PC-3 (cell line): Measurements from ENCODE around the gene HES7. TPM values are rescaled to one million over a fixed set of nuclear protein-coding genes. Genes with fewer than 3 reads are reported as not detected.

ENCODE experiments used
- ATAC-seq: fragments of 200-7000 bp; cut with Tn5 transposase; 2 replicates; pipeline ENCODE4 v1.9.1; 2020; ENCODE audit warnings: mild to moderate bottlenecking, moderate library complexity
- BruUV-seq: library from RNA; stranded (reverse); fragments of 400-500 nt; replicated peaks from 2 replicates; lab custom pipeline; 2021; lab: Mats Ljungman, UMichigan
- CTCF ChIA-PET: fragments of 300-600 bp; sonication (Branson Sonifier 250); formaldehyde crosslinking; loops from one replicate; lab custom pipeline; 2022; ENCODE audit warnings: antibody characterized with exemption; lab: Charles Lee
- POLR2A ChIA-PET: fragments of 300-600 bp; sonication (Branson Sonifier 250); formaldehyde crosslinking; loops from one replicate; lab custom pipeline; 2022; ENCODE audit warnings: antibody characterized with exemption; ENCODE audit not compliant: unreplicated experiment; lab: Charles Lee
- DNase-seq: peaks from one replicate; pipeline ENCODE4 v3.0.0-alpha.2; 2015
- H2AFZ ChIP-seq: fragments of 300-600 bp; sonication (generic); 2 replicates; pipeline ENCODE4 v1.6.0; 2016; ENCODE audit warnings: antibody characterized with exemption, low read length
- H3F3A ChIP-seq: fragments of 300-600 bp; sonication (generic); one replicate; pipeline ENCODE4 v1.6.0; 2017; ENCODE audit warnings: antibody characterized with exemption, low read length, control low read depth, mild to moderate bottlenecking; ENCODE audit not compliant: unreplicated experiment
- H3K27ac ChIP-seq: fragments of 300-600 bp; sonication (generic); 2 replicates; pipeline ENCODE4 v1.5.1; 2016; ENCODE audit warnings: mild to moderate bottlenecking, low read length
- H3K27me3 ChIP-seq: fragments of 300-600 bp; sonication (generic); 2 replicates; pipeline ENCODE4 v1.6.1; 2016; ENCODE audit warnings: low read length, mixed read lengths
- H3K36me3 ChIP-seq: fragments of 300-600 bp; sonication (generic); 2 replicates; pipeline ENCODE4 v1.6.1; 2016; ENCODE audit warnings: low read depth, mixed run types, low read length, mixed read lengths
- H3K4me1 ChIP-seq: fragments of 300-600 bp; sonication (generic); 2 replicates; pipeline ENCODE4 v1.5.1; 2016; ENCODE audit warnings: low read length; ENCODE audit not compliant: insufficient read depth
- H3K4me2 ChIP-seq: fragments of 300-600 bp; sonication (generic); 2 replicates; pipeline ENCODE4 v1.6.0; 2016; ENCODE audit warnings: low read length
- H3K4me3 ChIP-seq: fragments of 300-600 bp; sonication (generic); 2 replicates; pipeline ENCODE4 v1.5.1; 2016; ENCODE audit warnings: mild to moderate bottlenecking, low read length, mixed read lengths
- H3K79me2 ChIP-seq: fragments of 300-600 bp; sonication (generic); 2 replicates; pipeline ENCODE4 v1.6.1; 2017; ENCODE audit warnings: low read length, mixed read lengths
- H3K9ac ChIP-seq: fragments of 300-600 bp; sonication (generic); 2 replicates; pipeline ENCODE4 v1.6.0; 2016; ENCODE audit warnings: mild to moderate bottlenecking, low read length
- H3K9me2 ChIP-seq: fragments of 300-600 bp; sonication (generic); replicated peaks from 2 replicates; pipeline ENCODE4 v1.6.1; 2016; ENCODE audit warnings: mixed run types, low read length, mixed read lengths
- H3K9me3 ChIP-seq: fragments of 300-600 bp; sonication (generic); 2 replicates; pipeline ENCODE4 v1.6.1; 2016; ENCODE audit warnings: low read length, mixed read lengths
- H4K20me1 ChIP-seq: fragments of 300-600 bp; sonication (generic); 2 replicates; pipeline ENCODE4 v1.6.1; 2016; ENCODE audit warnings: low read length, mixed read lengths
- CTCF ChIP-seq: fragments of 300-600 bp; sonication (generic); conservative IDR thresholded peaks from 2 replicates; pipeline ENCODE4 v1.5.1; 2017; ENCODE audit warnings: antibody characterized with exemption, low read depth, mild to moderate bottlenecking, low read length
- EZH2 ChIP-seq: fragments of 300-600 bp; sonication (generic); IDR thresholded peaks from one replicate; pipeline ENCODE4 v1.6.1; 2017; ENCODE audit warnings: antibody characterized with exemption, mild to moderate bottlenecking, low read length; ENCODE audit not compliant: unreplicated experiment
- EZH2phosphoT487 ChIP-seq: fragments of 300-600 bp; sonication (generic); IDR thresholded peaks from 2 replicates; pipeline ENCODE4 v1.6.1; 2018; ENCODE audit warnings: mild to moderate bottlenecking, antibody characterized with exemption, low read length, borderline replicate concordance
- intact Hi-C: fragments of 100-400 bp; cut with micrococcal nuclease; formaldehyde crosslinking; loops from 2 replicates; pipeline ENCODE4 v1.9.0; 2023
- total RNA-seq: library from RNA; depleted of rRNA; stranded (reverse); fragments of >200 nt; gene quantifications from 2 replicates; pipeline ENCODE4 v1.2.3, GENCODE V29; 2014

Gene HES7
- total RNA-seq, 1 experiment from 2014 or later, result not detected

GRCh38 chr17:8148560-8148959 is 24.7 kb upstream of the HES7 start:
- ChIA-PET CTCF (no interaction called here), POLR2A (no interaction called here)
- no peaks in the 10 kb centered on the region for H3K27me3 ChIP-seq
- no peak overlapping the region for H3K4me3 ChIP-seq
- no peaks in the 10 kb centered on the region for H3K9me3 ChIP-seq
- no peak overlapping the region for H2AFZ ChIP-seq
- TF ChIP-seq EZH2phosphoT487, result no peak
- no peak for TF ChIP-seq EZH2
- no peak for TF ChIP-seq CTCF
- no peak for DNase-seq
- H3K4me2 ChIP-seq, result no peak overlapping the region
- no peaks in the 10 kb centered on the region for H3F3A ChIP-seq
- peaks cover 8% of the 10 kb centered on the region; the same call in 1 of the 2 replicates for H4K20me1 ChIP-seq
- H3K4me1 ChIP-seq, result peaks cover 17% of the 10 kb centered on the region
- ATAC-seq, result no peak
- no peaks in the 10 kb centered on the region for H3K9me2 ChIP-seq
- H3K27ac ChIP-seq, result no peak overlapping the region
- peaks cover 4% of the 10 kb centered on the region; the same call in 1 of the 2 replicates for H3K36me3 ChIP-seq
- intact Hi-C loops, result no loop called here
- no peak overlapping the region for H3K9ac ChIP-seq
- H3K79me2 ChIP-seq, result peaks cover 16% of the 10 kb centered on the region
- no TSS peak for BruUV-seq

- H3K4me3 ChIP-seq, result no peak overlapping the region
- H3K36me3 ChIP-seq, result peaks cover 4% of the 10 kb centered on the region; the same call in 1 of the 2 replicates
- BruUV-seq, result no TSS peak
- no peaks in the 10 kb centered on the region for H3K9me3 ChIP-seq
- ChIA-PET POLR2A (no interaction called here), CTCF (no interaction called here)
- H2AFZ ChIP-seq, result no peak overlapping the region
- ATAC-seq (no peak), DNase-seq (no peak)
- H4K20me1 ChIP-seq, result peaks cover 8% of the 10 kb centered on the region; the same call in 1 of the 2 replicates
- H3K27ac ChIP-seq, result no peak overlapping the region
- H3K9ac ChIP-seq, result no peak overlapping the region
- peaks cover 9% of the 10 kb centered on the region for H3K79me2 ChIP-seq
- no peak for TF ChIP-seq CTCF
- no peak for TF ChIP-seq EZH2phosphoT487
- no peak for TF ChIP-seq EZH2
- H3K9me2 ChIP-seq, result no peaks in the 10 kb centered on the region
- peaks cover 10% of the 10 kb centered on the region for H3K4me1 ChIP-seq
- H3K27me3 ChIP-seq, result no peaks in the 10 kb centered on the region
- no peaks in the 10 kb centered on the region for H3F3A ChIP-seq
- H3K4me2 ChIP-seq, result no peak overlapping the region
- intact Hi-C loops, result no loop called here
Observed at GRCh38 chr17:8147805-8148404, 24.0 kb upstream of the HES7 start.

- ATAC-seq (no peak), DNase-seq (no peak)
- H3K27ac ChIP-seq, result no peak overlapping the region
- no peak overlapping the region for H3K4me2 ChIP-seq
- no peaks in the 10 kb centered on the region for H3K27me3 ChIP-seq
- H3F3A ChIP-seq, result no peaks in the 10 kb centered on the region
- no peak overlapping the region for H3K9ac ChIP-seq
- TF ChIP-seq CTCF, result no peak
- ChIA-PET POLR2A (no interaction called here), CTCF (no interaction called here)
- H3K4me1 ChIP-seq, result peaks cover 5% of the 10 kb centered on the region
- intact Hi-C loops, result no loop called here
- BruUV-seq, result no TSS peak
- no peaks in the 10 kb centered on the region for H3K9me2 ChIP-seq
- H3K36me3 ChIP-seq, result peaks cover 4% of the 10 kb centered on the region; the same call in 1 of the 2 replicates
- H3K79me2 ChIP-seq, result peaks cover 7% of the 10 kb centered on the region
- peaks cover 8% of the 10 kb centered on the region; the same call in 1 of the 2 replicates for H4K20me1 ChIP-seq
- H2AFZ ChIP-seq, result no peak overlapping the region
- no peak overlapping the region for H3K4me3 ChIP-seq
- H3K9me3 ChIP-seq, result no peaks in the 10 kb centered on the region
Observed at GRCh38 chr17:8147141-8147804, 23.4 kb upstream of the HES7 start.
